ENCODE data around the gene FREM1. TPM values are rescaled to one million over a fixed set of nuclear protein-coding genes. Genes with fewer than 3 reads are reported as not detected.
A peak's percentile ranks its signal among the peaks of the same experiment; 100 is the strongest.

Gene FREM1
- total RNA-seq, 1 donor from 2014 or later = 18.2 TPM

DNA sequence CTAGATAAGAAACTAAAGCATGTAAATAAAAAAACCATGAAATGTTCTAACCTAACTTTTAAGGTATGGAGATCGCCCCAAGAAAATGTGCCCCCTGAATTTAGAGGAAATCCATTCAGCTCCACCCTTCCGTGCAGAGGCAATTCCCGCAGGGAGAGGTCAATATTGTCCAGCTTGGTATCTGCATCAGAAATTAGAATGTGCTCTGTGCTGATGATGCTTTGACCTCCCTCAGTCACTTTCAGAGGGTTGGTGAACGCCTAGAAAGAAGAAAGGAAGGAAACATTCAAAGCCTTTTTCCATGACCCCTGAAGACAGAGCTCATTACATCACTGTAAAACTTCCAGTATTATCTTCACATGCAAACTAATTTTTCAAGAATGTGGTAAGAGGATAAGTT, 91.0 kb downstream of the FREM1 start:
- no peak for DNase-seq

DNA sequence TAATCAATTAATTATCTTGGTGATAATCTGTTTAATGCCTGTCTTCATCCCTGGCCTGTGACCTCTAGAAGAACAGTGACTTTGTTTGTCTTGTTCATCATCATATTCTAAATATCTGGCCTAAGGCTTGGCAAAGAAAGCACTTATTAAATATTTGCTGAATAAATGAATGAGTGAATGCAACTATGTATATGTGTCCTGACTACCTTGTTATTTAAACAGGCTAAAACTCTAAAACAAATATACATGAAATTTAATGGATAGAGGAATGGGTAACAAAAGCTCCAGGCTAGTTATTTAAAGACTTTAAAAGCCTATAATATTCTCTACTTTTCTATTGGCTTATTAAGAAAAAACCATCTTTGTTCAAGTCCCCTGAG, 96.0 kb downstream of the FREM1 start:
- no peak for DNase-seq

DNA sequence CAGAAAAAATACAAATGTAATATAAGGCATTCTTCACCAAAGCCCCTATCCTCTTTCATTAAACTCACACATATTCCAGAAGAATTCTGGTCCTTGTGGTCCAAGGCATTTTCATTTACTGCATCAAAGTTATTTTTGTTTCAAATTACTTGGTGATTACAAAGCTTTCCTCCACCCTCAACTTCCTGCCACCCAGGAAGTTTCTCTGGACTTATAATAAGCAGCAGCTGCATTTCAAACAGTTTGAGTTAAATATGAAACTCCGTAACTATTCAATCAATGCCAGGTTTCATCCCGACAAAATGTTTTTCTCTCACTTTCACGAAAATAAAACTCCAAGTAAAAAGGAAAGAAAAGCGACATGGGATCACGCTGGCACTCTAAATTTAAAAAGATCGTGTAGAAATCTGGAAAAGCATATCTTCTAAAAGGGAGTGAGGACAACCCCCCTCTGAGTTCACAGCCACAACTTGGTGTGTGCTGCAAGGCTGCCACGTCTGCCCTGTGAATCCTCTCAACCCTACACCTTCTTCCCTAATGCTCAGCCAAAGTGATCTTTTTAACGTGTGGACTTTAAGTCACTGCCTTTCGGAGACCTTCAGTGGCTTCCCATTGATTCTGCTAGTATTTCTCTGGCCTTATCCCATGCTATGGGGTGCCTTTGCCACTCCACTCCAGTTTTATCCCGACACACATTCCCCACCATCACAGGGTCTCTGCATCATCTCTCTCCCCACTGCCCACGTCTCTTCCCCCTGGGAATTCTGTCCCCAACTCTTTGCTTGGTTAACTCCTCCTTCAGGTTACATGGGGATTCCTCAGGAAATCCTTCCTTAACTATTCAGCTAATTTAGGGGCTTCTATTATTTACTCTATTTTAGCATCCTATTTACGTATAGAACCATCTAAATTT, 96.6 kb downstream of the FREM1 start:
- DNase-seq = peak; percentile 22

DNA sequence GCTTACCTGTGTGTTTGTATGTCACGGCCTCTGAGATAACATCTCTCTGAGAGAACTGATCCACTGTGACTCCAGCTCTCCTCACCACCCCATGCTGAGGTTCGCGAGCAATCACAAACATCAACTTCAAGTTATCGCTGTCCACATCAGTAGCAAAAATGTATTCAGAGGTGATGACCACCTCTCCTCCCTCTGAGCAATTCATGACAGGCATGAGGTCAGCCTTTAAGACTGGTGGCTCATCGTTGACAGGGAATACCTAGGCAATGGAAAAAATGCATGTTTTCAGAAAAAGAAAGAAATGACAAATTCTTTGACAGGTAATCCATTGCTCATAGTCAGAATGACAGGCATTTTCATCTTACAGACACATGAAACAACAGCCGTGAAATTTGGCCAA, 97.4 kb downstream of the FREM1 start:
- DNase-seq = no peak

DNA sequence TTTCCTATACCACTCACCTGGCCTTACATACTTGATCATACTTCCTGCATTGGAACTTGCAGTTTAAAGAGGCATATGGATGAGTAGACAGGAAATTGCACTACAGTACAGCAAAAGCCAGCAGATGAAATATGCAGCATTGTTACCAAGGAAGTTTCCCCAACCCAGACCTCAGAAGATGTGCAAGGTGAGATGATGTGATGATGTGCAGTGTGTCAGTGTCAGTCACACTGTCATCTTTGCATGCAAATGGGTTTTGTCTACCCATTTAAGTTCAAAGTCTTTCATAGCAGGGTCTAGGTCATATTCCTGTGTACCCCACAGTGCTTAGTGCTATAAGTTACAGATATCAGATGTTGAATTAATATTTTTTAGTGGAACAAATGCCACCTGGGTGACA, 98.4 kb downstream of the FREM1 start:
- DNase-seq = no peak

DNA sequence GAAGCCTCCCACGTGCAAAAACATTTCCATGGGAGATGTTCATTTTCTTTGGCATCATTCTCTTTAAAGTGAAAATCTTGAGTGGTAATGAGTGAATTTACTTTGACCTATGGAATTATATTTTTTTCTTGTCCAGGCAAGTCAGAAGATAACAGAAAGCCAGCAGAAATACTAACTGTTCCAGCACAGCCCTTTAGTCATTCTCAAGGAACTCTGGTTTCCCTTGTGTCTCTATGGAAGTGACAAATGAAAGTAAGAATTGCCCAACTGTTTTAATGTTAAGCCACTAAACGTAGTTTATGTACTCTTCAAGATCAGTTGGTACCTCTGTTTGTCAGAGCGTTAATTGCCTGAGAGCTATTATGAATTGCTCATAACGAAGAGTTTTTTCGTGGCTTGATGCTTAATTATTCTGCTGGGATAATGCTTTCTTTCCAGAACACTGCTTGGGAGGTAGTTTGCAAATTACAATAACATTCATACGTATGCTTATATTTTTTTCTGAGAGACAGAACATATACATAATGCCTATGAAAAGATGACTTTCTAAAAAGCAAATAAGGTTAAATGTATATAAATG, 103.2 kb downstream of the FREM1 start:
- no peak for DNase-seq

DNA sequence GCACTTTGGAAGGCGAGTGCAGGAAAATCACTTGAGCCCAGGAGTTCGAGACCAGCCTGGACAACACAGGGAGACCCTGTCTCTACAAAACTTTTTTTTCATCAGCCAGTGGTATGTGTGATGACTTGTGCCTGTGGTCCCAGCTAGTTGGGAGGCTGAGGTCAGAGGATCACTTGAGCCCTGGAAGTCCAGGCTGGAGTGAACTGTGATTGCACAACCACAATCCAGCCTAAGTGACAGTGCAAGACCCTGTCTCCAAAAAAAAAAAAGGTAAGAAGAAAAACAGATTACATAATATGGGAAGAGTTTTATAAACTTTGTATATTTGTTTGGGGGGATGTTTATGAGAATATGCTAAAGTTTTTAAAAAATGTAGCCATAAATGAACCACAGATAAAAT, 111.2 kb downstream of the FREM1 start:
- DNase-seq = no peak

DNA sequence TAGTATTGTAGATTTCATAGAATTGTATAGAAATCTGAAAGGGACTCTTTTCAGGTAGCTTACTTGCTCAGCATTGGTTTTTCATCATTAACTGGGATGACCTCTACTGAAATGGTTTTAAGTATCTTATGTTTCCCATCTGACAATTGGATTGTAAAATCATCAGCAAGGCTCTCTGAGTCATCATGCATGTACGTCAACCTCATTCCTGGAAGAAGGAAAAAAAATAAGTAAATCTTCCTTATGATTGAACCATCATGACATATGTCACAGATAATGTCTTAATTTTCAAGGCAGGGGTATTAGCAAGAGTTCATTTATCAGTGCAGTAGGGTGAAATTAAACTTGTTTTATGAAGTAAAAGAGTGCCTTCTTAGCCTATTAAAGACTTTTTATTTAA, 112.8 kb downstream of the FREM1 start:
- DNase-seq = no peak

DNA sequence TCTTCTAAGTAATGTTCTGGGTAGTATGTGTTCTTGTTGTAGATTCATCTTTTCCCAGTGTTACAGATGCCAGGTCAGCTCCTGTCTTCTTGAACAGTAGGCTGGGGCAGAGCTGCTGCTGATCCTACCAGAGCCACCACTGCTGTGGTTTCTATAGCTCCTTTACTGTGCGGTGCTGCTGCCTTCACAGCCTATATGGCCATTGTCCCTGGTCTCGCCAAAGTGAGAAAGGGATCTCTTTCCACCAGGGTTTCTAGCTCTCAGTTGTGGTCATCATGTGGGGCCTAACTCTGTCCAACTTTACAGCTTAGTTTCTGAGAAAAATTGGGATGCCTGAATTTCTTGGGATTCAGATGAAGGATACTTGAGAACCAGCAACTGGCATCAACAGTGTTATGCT, 116.8 kb downstream of the FREM1 start:
- DNase-seq = no peak

DNA sequence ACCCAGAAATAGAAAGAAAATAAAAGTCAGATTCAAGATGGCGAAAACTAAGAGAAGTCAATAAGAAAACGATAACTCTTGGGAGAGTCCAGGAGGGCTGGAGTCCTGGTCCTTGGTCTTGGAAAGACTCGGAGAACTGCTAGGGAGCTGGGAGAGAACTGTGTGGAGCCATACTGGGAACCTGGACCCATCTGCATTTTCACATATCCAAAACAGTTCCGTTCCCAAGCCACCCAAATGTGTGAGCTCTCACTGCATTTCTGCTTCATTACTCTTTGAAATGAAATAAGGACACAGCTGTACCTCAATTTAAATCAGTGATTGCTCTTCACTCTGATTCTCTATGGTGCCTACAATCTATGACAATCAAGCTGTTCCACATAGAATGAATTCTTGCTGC, 119.6 kb downstream of the FREM1 start:
- no peak for DNase-seq

DNA sequence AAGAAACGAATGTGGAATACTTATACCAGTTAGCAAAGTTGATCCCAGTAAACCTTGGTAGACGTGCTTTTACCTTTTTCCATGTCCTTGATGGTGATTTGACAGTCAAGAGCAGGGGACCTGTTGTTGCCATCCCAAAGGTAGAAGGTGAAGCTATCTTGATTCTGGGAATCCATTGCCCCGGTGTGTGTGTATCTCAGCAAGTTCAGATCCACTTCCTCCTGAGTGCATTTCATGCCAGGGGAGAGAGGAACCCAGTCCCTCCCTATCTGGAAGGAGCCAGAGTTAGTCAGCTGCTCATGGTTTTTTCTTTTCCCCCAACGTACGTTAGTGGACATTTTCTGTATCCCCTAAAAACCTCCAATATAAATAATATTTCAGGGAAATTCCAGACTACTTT, 121.4 kb downstream of the FREM1 start:
- DNase-seq = no peak

DNA sequence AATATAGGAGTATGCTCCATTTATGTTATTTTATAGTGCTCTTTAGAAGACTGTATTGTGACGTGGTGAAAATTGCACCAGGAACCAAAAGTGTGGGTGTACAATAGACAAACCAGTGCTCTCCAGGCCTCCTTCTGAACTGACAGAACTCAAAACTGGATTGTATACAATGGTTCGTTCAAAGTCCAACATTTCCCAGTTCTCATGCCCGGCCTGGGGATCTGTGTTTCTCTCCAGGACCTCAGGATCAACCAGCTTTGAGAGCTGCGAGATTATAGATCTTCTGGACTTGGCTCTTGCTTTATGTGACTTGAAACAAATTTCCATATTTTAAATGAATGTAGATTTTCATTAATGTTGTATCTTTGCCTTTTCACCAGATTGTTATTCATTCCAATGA, 126.9 kb downstream of the FREM1 start:
- no peak for DNase-seq

DNA sequence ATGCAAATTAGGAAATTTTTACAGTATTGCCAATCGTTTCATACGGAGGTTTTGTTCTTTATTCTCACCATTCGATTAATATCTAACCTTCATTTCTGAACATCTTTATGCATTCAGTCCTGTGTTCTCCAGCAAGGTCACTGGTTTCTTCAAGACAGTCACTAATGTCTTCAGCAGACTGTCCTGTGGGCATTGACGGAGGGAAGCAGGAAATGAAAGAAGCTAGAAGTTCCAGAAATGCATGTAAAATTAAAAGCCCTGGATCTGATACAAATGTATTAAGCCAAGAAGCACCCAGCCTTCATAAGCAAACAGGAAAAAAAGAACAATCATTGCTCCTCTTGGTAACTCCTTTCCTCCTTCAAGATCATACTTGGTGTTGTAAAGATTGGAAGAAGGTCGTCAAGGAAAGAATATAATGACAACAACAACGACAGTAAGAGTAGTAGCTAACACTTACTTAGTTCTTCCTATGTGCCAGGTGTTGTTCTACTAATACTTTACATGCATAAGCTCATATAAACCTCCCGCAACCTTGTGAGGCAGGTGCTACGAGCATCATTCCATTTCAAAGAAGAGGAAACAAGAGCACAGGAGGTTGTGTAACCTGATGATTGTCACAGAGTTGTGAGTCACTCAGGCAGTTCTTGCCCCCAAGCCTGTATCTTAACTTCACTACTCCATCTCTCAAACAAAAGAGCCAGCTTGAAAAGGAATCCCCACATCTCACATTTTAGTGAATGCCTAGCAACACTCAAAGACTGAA, 127.8 kb downstream of the FREM1 start:
- DNase-seq = no peak

DNA sequence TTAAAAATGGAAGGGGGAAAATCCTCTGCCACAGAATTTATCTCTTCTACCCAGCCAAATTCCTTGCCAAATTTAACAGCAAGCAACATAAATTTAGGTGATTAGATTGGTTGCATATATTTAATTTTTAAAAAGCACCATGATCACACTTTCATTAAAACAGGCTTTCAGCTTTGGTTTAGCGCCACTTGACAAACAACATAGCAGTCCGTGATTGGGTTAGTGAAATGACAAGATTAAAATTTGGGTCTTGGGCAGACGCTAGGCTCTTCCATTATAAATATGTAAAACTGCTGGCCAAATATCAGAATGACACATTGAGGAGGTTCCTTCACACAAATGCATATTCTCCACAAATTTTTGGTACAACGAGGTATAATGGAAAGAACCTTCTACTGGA, 129.5 kb downstream of the FREM1 start:
- no peak for DNase-seq

DNA sequence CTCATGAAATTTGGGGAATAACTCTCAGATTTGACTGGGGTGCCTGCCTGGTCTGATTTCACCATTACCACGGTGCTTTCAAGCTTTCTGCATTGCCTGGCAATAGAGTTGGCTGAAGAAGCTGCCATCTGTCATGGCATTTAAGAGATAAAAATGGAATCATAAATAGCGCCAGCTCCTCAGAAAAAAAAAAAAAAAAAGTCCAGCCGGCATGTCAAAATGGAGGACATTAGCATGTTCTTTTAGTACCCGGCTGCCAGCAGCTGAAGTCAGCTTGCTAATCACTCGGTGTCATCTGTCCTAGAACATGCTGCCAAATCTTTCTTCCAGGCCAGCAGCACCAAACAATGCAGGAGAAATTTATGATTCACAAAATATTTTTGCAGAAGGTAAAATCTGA, 130.0 kb downstream of the FREM1 start:
- peak; percentile 93 for DNase-seq

DNA sequence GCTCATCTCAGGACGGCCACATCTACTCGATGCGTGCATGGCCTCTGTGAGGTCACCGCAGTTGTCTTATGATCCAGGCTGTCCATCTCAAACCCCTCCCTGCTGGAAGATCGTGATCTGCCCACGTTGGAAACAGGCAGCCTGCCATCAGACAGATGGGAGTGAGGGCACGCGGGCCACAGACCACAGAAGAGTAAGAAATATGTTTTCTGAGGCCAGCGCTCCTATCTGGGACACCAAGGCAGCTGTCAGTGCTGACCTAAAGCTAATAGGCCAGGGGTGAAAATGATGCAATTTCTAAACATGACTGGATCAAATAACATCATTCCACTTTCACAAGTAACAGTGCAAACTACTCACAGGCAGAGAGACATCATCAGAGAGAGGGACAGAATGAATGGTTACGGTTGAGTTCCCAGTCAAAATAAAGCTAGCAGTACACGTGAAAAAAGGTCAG, 130.6 kb downstream of the FREM1 start:
- DNase-seq = peak; percentile 89

DNA sequence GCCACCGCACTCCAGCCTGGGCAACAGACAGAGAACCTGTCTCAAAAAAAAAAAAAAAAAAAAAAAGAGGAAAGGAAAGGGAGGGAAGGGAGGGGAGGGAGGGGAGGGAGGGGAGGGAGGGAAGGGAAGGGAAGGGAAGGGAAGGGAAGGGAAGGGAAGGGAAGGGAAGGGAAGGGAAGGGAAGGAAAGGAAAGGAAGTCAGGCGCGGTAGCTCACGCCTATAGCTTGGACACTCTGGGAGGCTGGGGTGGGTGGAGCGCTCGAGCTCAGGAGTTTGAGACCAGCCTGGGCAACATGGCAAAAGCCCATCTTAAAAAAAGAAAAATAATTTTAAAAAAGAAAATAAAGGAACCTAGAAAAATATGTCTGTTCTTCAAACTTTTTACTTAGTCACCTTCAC, 131.7 kb downstream of the FREM1 start:
- no peak for DNase-seq

DNA sequence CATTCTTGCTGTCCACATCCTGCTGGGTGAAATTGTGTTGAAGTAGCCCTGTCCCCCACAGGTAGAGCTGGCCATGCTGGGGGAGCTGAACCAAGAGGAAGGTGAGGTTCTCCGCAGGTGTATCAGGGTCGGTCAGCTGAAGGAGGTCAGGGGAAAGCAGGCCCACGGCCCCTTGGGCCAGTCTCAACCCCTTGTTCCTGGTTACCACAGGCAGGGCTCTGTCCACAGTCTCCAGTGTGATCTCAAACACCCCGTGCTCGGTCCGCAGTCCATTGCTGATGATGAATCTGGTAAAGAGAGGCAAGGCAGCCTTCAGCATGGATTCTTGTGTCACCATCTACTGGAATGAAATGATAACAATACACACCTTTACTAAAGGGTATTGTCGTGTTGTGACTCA, 134.3 kb downstream of the FREM1 start:
- no peak for DNase-seq

DNA sequence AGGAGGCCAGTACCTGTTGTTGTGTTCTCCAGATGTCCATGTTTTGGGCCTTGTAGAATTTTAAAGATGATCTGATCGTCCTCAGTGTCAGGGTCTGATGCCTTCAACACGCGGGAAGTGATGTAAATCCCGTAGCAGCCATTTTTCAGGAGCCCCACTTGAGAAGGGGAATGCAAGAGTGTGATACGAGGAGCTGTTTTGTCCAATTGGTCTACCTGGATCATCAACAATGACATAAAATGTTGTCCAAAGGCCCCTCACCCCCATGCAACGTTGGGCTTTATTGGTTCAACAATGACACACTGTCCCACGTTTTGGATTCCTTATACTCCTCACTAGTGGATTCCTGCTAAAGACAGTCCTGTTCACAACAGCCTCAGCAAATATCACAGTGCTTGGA, 139.6 kb downstream of the FREM1 start:
- DNase-seq = no peak

DNA sequence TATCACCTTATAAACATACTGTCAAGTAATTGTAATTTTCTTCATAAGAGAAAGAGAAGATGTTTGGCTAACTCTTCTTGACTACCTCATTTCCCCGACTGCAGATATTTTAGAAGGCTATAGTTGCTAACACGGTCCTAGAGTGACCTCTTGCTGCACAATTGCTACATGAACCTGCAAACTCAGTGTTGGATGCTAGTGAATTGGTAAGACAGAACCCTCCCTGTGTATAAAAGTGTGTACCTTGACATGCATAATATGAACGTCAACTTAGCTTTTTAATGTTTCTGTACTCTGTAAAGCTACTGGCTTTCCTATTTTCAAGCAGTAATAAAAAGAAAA, 141.0 kb downstream of the FREM1 start:
- DNase-seq = peak; percentile 62

DNA sequence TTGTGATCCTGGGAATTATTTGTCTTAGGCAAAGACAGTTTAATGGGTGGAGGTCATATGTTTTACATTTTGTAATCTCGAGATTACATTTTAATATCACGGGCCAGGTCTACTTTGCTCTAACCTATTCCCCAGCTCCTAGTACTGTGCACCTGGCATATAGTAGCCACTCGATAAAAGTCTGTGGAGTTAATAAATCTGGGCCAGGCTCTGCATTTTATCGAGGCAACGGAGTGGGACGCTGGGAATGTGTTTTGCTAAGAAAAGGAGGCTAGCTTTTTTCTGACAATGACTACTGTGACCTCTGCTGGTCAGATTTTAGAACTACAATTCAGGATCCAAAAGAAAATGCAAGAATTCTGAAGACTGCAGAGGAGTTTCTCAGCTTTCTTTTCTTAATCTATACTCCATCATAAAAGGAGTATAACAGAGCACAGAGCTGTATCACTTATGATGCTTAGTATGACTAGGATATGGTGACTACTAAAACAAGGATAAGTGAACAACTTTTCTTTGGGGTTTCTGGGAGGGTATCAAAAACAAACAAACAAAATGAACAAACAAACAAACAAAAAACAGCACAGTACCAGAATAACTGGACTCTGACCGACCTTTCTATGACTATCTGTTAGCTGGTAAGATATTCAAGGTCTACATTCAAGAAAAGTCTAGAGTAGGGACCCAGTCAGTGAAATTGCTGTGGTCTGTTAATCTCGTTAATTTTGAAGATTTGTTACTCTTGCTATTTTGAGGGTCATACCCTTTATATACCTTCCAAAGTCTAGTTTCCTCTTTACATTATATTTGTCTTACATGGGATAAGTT, 141.6 kb downstream of the FREM1 start:
- peak; percentile 85 for DNase-seq

DNA sequence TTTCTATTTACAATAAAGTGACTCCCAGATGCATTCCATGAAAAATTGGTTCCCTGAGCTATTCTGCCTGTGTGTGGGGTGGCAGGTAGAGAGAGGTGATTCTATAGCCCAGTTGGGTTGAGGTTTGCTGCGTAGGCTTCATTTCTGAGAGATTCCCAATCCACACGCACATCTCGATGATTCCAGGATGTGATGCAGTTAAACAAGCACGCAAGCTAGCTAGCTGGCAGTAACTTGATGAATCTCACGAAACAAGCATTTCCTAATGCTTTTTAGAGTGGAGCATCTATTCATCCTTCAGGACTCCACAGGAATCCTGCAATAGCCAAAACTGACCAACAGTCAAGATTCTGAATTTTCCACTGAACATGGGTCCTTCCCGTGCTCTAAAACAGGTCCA, 143.9 kb downstream of the FREM1 start:
- DNase-seq = no peak

DNA sequence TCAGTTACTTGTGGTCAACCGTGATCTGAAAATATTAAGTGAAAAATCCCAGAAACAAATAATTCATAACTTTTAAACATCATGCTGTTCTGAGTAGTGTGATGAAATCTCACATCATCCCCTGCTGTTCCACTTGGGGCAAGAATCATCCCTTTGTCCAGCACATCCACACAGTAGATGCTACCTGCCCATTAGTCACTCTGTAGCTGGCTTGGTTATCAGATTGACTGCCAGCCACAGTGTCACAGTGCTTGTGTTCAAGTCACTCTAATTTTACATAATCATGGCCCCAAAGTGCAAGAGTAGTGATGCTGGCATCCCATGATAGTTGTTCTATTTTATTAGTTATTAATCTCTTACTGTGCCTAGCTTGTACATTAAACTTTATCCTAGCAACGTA, 148.6 kb downstream of the FREM1 start:
- DNase-seq = no peak
